Activated gamma-delta T cell treated with Interleukin-2 at 50 U/mL for 16 hours (primary cell): ENCODE data around the gene SYNPO.

Source experiments
- DNase-seq: peaks from one replicate; pipeline ENCODE4 v3.0.0-alpha.2; 2020

SYNPO gene

DNA sequence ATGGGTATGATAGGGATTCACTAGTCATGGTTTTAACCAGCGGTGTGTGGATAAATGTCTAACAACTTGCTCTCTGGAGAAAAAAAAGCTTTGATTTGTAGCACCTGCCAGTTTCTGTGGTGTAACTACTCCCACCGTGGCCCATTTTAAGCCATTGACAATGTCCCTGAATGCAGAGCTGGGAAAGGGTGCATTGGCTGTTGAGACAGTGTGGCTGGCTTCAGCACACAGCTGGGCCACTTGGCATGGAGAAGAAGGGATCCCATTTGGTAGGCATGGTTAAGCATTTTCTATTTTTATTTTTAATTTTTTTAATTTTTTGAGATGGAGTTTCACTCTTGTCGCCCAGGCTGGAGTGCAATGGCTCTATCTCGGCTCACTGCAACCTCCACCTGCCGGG is 31.5 kb upstream of the SYNPO start:
- no peak for DNase-seq

DNA sequence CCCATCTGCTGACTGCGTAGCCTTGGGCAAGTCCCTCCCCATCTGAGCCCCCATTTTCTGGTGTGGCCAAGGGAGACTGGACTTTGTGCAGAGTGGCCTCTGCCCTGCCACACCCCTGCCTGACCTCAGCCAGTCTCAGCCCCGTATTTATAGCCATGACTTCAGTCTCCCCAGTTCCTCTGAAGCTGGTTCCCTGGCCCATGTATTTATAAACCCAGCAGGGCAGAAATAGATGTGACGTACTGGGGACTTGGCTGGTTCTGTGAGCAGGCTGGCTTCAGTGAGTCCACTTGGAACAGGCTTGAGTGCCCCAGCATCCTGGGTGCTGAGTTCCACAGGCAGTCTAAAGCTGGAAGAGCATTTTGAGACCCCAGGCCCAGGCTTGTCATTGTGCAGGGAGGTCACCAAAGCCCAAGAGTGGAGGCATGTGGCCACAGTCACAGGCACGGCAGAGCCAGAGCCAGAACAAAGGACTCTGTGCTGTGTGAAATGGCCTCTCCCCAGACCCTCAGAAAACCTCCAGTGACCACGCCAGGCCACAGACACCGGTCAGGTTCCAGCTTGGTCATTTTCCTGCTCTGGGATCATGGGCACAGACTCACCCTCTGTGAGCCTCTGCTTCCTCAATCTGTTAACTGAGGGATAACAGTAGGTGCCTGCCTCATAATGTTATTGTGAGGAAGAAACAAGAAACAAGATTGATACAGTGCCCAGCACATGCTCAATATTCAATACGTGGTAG is 30.4 kb upstream of the SYNPO start:
- DNase-seq = no peak

DNA sequence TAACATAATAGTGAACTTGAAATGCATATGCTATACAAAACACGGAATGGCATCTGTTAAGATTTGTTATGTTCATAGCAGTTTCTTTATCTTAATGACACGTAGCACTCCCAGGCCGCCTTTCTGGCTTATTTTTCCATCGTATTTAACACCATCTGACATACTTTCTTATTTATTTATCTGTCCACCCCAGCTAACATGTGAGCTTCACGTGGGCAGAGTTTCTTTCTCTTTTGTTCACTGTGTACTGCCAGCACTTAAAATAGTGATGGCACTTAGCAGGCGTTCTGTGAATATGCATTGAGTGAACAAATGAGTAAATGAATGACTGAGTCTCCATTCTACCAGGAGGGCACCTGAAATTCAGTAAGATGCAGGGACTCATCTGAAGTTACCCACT is 29.4 kb upstream of the SYNPO start:
- no peak for DNase-seq

DNA sequence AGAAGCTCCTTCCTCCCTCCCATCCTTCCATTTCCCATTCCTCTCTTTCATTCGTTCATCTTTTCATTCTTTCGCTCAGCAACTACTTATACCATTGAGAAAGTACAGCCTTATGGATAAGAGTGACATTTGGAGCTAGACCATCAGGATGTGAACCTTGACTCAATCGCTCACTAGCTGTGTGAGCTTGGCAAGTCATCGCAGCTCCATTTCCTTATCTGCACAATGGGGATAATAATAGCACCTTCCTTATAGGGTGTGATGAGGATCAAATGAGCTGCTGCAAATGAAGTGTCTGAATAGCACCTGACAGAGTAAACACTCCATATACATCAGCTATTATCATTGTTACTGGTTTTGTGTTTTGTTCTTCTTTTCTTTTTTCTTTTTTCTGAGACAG is 28.1 kb upstream of the SYNPO start:
- DNase-seq = no peak

DNA sequence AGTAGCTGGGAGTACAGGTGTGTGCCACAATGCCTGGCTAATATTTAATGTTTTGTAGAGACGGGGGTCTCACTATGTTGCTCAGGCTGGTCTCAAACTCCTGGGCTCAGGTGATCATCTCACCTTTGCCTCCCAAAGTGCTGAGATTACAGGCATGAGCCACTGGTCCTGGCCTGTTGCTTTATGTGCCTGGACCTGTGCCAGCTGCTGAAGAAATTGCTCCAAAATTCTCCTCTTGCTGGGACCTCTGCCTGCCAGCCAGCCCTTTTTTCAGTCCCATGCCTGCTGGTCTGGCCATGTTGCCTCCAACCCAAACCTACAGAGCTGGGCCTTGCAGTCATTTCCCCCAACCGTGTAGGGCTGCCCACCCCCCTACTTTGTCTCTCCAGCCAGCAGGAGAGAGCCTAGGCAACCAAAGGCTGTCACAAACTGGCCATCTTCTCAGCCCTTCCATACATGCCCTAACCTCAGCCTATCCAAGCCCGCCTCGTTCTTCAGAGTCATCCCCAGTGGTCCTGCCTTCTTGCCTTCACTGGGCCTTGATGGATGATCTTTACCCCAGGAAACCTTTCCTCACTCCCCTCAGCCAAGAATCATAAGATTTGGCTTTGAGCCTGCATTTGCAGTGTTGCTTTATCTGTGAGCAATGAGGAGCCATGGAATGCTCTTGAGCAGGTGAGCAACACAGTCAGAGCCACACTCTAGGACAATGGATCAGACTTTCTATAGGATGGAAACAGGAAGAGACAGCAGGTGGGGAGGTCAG is 27.4 kb upstream of the SYNPO start:
- DNase-seq = no peak

DNA sequence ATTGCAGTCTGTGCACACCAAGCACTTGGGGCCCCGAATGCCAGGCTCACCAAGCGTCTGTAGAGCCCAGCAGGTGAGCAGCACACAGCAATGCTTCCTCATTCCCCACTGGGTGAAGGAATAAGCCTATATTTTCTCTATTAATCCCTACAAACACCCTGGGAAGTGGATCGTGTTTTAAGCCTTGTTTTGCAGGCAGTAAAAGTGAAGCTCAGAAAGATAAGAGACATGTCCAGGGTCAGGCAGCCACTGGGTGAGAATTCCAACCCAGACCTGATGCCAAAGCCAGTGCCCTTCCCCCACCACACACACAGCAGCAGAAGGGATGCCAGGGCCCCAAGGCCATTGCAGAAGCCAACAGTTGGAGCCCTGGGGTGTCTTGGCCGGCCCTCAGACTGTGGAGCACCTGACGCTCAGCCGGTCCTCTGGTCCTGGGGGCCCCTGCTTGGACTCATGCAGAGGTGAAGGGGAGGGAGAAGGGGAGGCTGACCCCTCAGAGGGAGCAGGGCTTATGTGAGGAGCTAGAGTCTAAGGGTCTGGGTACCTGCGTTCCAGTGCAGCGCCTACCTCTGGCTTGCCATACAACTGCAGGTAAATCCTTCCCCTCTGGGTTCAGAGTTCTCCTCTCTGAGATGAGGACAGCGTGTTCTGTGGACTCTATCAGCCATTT is 26.3 kb upstream of the SYNPO start:
- DNase-seq = no peak

DNA sequence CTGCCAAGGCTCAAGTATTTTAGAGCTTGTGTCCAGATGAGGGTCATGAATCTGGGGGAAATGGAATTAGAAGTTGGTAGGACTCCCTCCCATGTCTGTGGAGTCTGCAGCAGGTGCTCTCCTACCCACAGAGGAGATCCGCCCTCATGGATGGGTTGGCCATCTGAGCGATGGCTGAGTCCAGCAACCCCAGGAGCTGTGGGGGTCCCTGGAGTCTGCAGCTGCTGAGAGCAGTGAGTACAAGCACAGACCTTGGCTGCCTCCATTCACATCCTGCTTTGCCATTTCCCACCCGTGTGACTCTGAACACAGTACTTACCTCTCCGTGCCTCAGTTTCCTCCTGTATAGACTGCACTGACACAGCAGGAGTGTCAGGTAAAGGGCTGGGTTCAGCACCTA is 25.8 kb upstream of the SYNPO start:
- no peak for DNase-seq

DNA sequence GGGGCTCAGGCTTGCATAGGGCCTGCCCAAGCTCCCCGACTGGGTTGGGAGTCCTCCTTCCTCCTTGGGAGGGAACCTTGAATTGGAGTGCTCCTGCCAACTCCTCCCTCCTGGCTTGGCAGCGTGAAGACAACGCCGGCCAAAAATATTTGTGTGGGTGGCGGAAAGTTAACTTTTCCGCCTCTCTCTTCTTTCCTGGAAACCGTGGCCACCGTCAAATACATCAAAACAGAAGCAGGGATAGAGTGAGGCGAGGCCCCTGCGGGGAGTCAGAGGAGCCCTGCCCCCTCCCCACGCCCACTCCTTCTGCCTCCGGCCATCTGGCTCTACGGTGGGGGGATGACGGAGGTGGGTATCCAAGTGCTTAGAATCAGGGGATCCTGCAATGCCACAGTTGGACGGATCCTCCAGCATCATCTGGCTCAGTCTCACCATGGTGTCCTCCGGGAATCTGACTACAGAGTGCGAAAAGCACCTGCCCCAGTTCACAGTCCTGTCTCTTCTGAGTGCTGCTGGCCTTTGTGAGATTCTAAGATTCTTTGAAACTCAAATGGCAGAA is 25.2 kb upstream of the SYNPO start:
- DNase-seq = no peak

DNA sequence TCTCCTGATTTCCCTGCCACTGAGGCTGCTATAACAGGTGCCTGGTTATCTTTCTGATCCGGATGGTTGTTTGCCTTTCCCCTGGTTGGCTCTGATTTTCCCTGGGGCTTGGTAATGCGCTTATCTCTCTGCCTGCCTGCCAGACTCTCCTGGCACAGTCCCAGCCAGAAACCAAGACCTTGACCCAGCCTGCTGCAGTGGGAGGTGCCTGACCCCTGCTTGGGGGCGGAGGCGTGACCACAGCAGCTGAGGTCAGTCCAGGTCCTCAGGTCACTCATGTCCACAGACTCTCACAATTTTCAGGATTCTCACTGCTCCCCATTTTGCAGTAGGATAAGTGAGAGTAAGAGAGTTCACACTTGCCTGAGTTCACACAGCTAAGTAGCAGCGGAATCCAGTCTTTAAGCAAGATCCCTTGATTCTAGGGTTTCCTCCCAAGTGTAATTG is 24.4 kb upstream of the SYNPO start:
- no peak for DNase-seq

DNA sequence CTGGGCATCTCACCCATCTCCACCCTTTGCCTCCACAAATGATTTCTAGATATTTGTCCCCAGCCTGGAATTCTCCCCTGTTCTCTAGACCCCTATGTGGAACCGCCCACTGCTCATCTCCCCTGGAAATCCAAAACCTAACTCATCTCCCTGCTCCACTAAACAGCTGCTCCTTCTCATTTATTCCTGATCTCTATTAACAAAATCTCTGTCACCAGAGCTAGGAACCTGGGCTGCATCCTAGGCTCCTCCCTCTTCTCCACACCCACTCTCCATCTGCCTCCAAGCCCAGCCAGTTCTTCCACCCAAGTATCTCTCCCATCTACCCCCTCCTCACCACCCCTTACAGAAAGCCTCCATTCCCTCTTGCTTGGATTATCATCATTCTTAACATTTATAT is 24.0 kb upstream of the SYNPO start:
- no peak for DNase-seq

DNA sequence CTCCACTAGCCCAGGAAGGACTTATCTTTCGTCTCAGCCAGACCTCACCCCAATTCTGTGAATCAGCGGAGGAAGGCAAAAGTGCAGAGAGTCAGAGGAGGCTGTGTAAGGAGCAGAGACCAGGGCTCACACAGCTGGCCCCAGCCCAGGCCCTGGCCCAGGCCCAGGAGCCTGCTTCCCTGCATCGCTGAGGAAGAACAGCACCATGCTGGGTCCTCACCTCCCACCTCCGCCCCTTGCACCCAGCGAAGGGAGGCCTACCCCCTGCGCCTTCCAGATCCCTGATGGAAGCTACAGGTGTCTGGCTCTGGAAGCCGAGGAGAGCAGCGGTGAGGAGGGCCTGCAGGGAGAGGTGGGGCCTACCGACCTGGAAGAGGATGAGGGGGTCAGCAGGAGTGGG is 22.3 kb upstream of the SYNPO start:
- no peak for DNase-seq

DNA sequence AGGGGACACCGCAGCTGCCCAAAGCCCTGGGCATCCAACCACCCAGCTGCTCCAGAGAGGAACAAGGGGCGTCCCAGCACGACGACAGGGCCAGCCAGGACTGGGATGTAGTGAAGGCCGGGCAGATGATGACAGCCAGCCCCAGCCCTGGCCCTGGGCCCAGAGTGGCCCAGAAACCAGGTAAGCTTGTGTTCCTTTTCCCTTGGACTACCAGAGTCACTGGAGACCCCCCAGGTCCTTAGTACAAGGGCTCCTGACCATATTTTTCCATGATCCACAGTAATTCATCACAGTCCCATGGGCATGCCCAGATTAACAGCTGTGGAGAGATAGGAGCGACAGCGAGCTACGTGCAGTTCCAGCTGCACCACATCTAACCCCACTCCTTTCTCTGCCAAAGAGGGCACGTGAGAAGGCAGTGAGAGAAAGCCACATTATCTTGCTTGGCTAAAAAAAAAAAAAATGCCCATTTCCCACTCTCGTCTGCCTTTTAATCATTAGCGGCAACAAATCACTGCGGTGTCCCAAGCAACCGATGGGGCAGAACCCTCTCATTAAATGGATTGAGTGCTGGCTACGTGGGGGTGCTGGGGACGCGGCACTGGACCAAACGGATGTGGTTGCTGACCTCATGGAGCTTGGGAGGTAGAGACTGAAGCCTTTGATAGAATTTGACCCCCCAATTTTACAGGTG is 21.7 kb upstream of the SYNPO start:
- no peak for DNase-seq

DNA sequence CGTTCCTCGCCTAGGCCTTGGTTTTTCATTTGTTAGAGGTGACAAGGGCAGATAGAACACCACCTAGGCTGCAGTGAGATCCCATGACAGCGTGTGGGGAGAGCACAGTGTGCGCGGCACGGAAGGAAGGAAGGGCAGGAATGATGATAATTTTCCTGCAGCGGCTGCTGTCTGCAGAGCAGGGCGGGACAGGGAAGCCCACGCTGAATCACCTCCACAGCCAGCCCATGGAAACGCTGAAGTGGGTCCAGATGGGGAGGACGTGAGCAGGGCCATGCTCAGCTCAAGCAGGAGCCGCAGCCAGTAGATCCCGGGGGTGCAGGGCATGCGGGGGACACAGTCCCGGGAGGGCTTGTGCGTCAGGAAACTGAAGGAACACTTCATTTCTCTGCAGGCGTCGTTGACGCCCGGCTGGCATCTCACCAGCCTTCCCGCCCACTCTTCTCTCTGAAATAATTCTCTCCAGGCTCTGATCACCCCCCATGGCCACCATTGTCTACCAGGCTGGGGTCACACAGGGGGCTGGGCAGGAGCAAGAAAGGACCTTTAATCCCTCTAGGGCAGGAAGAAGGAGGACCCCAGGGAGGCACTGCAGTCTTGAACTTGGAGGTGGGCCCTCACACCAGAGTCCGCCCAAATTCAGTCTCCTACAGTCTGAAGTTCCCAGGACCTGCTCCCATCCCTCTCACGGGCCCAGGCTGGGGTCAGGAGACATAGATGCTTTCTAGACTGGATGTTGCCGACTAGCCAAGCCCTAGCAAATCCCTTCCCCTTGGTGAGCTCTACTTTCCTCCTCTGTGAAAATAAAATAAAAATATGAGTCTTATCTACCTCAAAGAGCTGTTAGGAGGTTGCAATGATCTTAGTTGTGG is 20.9 kb upstream of the SYNPO start:
- DNase-seq = no peak

DNA sequence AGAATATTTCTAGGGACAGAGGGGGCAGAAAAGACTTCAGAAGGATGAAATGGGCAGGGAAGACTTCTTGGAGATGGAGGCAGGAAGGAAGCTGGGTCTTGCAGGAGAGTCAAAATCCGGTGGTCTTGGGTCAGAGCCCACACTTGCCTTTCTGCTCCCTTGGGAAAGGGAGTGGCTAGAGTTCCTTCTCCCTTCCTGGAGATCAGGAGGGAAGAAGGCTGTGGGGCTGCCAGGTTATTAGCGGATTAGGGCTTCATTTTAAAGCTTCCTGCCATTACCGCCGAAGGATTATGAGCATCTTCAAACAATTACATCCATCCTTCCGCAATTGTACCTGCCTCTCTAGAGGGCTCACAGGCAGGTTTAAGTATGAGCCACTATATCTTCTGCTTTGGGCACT is 19.2 kb upstream of the SYNPO start:
- no peak for DNase-seq

DNA sequence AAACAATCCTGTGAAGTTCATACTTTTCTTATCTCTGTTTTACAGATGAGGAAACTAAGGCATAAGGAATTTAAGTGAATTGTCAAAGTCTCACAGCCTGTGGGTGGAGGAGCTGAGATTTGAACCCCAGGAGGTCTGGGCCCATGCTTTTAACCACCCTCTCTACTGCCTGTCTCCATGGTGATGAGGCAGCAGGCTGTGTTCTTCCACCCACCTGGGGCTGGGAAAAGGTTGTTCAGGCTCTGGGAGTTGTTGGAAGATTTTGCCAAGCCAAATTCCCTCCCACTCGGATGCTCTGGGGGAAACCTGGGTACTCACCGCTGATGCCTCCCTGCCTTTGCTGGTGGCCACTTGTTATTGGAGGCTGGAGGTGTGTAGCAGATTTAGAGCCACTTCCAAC is 18.3 kb upstream of the SYNPO start:
- DNase-seq = no peak

DNA sequence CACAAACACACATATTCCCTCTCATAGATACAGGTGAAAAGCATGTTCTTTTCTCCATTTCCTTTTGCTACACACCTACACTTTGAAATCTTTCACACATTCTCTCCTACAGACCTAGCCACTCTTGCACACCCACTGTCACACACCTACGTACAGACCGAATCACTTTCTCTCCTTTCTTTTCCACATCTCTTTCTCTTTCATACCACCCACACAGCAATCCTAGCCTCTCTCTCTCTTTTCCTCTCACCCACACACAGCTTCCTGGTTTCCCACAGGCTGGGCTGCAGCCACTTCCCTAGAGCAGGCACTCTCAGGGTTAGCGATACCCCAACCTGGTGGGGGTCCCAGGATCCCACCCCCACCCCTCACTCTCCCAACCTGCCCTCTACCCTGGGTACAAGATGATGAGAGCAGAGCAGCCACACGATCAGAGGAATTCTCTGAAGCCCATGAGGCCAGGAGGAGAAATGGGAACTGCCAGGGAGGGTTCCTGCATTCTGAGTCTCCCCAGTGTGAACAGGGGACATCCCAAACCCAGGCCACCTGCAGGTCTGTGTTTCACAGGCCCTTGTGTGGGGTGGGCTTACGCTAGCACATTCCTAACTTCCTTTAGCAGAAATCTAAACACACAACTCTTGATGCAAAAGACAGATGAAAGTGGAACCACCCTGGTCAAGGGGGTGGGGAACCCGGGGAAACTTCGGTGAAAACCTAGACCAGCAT is 17.1 kb upstream of the SYNPO start:
- no peak for DNase-seq

DNA sequence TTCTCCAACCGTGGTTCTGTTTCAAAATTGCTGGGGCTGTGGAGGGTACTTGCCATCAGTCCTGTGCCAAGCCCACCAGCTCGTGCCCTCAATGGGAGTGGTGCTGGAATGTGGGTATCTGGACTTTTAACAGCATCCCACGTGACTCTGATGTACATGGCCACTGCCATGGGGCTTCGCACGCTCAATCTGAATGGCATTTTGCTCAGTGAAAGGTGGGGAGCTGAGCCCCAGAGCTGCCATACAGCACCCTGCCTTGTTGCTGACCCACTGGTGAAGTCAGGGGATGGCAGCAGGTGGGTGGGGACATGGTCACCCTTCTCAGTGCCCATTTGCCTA is 16.6 kb upstream of the SYNPO start:
- no peak for DNase-seq

DNA sequence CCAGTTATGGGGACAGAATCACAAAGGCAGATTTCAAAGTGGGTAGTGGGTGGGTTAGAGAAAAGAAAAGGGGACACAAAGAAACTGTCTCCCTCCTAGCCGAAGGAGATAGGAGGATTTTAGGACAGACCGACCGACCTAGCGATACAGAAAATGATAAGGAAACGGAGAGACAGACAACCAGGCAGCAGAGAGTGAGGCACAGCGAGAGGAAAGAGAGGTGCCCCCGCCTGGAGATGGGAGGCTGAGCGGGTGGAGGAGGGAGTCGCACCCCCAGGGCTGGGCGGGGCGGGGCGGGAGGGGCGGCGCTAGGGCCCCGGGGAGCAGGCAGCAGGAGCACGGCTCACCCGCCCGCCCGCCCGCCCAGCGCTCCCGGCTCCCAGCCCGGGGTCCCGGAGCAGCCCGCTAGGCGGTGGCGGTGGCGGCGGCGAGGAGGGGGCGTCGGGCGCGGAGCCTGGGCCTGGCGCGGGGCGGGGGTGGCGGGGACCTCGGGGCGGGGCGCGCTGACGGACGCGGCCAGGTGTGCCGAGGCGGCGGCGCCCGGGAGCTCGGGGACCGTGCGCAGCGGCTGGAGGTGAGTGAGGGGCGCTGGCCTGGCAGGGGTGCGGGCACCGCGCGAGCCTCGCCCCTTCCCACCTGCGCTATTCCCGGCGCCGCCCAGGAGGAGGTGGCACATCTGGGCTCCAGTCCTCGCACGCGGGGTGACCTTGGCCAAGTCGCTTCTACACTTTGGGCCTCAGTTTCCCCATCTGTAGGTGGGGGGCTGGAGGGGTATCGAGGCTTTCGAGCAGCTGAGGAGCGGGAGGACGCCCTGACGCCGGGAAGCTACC is 15.9 kb upstream of the SYNPO start:
- DNase-seq = no peak

DNA sequence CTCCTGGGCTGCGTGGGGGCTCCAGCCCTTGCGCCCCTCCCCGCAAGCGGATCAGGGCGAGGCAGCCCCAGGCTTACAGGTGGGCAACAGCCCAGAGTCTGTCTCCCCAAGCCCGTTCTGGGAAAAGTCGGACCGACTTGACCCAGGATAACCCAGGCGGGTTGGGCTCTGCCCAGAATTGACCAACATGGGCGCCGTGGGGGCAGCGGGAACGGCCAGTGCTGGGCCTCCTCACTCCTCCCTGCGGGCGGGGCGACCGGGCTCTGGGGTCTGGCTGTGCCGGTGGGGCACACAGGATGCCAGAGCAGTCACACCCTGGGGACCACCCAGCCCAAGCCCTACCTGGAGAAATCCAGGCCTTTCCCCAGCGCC is 15.3 kb upstream of the SYNPO start:
- no peak for DNase-seq
